Lung (tissue), 12 donors: Measurements from ENCODE around the gene AREL1. TPM values are rescaled to one million over a fixed set of nuclear protein-coding genes. Genes with fewer than 3 reads are reported as not detected.

Experiments used
- ATAC-seq: fragments of 200-7000 bp; cut with Tn5 transposase; one replicate; pipeline ENCODE4 v1.9.1; 2020; ENCODE audit warnings: moderate number of reproducible peaks; ENCODE audit not compliant: insufficient read depth, low FRiP score
- DNase-seq, 3 donors: peaks; one replicate each; pipeline ENCODE4 v3.0.0-alpha.2; 2013 to 2017
- H3K27ac ChIP-seq, 2 donors: one replicate each; pipeline ENCODE4 v1.5.1; 2013; ENCODE audit warnings: mild to moderate bottlenecking in 2 of 2, moderate library complexity in 2 of 2, control low read depth in 1 of 2, inconsistent platforms in 1 of 2, low read depth in 1 of 2, low read length in 1 of 2
- H3K27me3 ChIP-seq, 3 donors: one replicate each; pipeline ENCODE4 v1.5.1; 2013; ENCODE audit warnings: low read length in 2 of 3; ENCODE audit not compliant: control insufficient read depth in 3 of 3, insufficient read depth in 3 of 3
- H3K36me3 ChIP-seq, 4 donors: one replicate each; pipeline ENCODE4 v1.5.1; 2013; ENCODE audit warnings: low read length in 4 of 4, mild to moderate bottlenecking in 1 of 4, moderate library complexity in 1 of 4; ENCODE audit not compliant: control insufficient read depth in 4 of 4, insufficient read depth in 4 of 4
- H3K4me1 ChIP-seq, 5 donors: one replicate each; pipeline ENCODE4 v1.5.1; 2013; ENCODE audit warnings: low read length in 5 of 5, mild to moderate bottlenecking in 2 of 5, moderate library complexity in 1 of 5; ENCODE audit not compliant: control insufficient read depth in 5 of 5, insufficient read depth in 5 of 5
- H3K4me3 ChIP-seq: one replicate; pipeline ENCODE4 v1.5.1; 2013; ENCODE audit warnings: mild to moderate bottlenecking, control low read depth, moderate library complexity
- H3K9ac ChIP-seq, 2 donors: one replicate each; pipeline ENCODE4 v1.5.1; 2013; ENCODE audit warnings: low read length in 2 of 2, control low read depth in 1 of 2; ENCODE audit not compliant: insufficient read depth in 1 of 2
- H3K9me3 ChIP-seq, 4 donors: one replicate each; pipeline ENCODE4 v1.5.1; 2013; ENCODE audit warnings: low read length in 3 of 4, mild to moderate bottlenecking in 1 of 4, moderate library complexity in 1 of 4; ENCODE audit not compliant: control insufficient read depth in 4 of 4, insufficient read depth in 3 of 4
- WGBS, 2 donors: extraction: QIAGEN DNeasy Blood & Tissue Kit; methylation state at CpG; one replicate each; pipeline ENCODE4 v1.1.7; 2013; 5-methylcytosine and 5-hydroxymethylcytosine counted together
- polyA plus RNA-seq, 2 donors: library from polyadenylated mRNA; stranded (reverse); fragments of 200-250 nt; gene quantifications; one replicate each; pipeline ENCODE4 v1.2.1, GENCODE V29; 2013
- total RNA-seq, 2 donors: library from RNA; depleted of rRNA in 1 of 2; stranded (reverse); fragments of >200 nt in 1 of 2; gene quantifications; one replicate each; pipeline ENCODE4 v1.2.1, GENCODE V29; 2014 to 2021
- TF ChIP-seq, protein P1 (sequence below): IDR thresholded peaks from 2 replicates; pipeline ENCODE4 v1.5.1; 2012; ENCODE audit warnings: mild to moderate bottlenecking; ENCODE audit errors: control extremely low read depth, extremely low read depth
- donor health status: control.
- donor health status: control.
- donor health status: Bipolar disorder and iron deficiency.
- donor health status: healthy.
- donor health status: DM: yes; HTN: yes; CAD: no.

Gene AREL1
- total and polyA plus RNA-seq, 4 donors: 10.5 to 41.6 (median 23.8) TPM

DNA sequence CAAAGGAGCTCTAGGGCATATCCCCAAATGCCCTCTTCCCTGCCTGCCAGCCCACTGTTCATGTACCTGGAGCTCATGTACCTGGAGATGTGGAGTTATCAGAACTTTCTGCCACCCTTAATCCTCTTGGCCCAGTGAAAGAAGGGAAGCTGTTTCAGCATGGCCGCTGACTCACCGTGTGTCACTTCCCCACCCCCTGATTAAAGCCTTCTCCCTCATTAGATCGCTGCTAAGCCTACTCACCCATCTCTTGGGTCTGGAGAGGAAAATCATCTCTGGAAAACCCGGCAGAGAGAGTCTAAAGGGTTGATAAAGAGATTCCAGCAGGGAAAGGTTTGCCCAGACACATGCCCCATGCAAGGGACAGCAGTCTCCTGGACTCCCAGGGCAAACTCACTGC lies 96.4 kb downstream of the AREL1 start:
- H3K9ac ChIP-seq: no peak overlapping the region
- H3K36me3 ChIP-seq: no peaks in the 10 kb centered on the region
- DNase-seq (no peak), ATAC-seq (no peak)
- H3K4me1 ChIP-seq: peaks cover 0 to 13% (median 0%) of the 10 kb centered on the region in 5 donors
- no peak overlapping the region for H3K4me3 ChIP-seq
- no peak overlapping the region for H3K27ac ChIP-seq
- 40 to 58% methylated on average over 4 of the region's 4 CpGs for WGBS, 2 donors
- TF ChIP-seq, protein P1, sequence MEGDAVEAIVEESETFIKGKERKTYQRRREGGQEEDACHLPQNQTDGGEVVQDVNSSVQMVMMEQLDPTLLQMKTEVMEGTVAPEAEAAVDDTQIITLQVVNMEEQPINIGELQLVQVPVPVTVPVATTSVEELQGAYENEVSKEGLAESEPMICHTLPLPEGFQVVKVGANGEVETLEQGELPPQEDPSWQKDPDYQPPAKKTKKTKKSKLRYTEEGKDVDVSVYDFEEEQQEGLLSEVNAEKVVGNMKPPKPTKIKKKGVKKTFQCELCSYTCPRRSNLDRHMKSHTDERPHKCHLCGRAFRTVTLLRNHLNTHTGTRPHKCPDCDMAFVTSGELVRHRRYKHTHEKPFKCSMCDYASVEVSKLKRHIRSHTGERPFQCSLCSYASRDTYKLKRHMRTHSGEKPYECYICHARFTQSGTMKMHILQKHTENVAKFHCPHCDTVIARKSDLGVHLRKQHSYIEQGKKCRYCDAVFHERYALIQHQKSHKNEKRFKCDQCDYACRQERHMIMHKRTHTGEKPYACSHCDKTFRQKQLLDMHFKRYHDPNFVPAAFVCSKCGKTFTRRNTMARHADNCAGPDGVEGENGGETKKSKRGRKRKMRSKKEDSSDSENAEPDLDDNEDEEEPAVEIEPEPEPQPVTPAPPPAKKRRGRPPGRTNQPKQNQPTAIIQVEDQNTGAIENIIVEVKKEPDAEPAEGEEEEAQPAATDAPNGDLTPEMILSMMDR: no peak
- H3K27me3 ChIP-seq: peaks cover 0 to 7% (median 3%) of the 10 kb centered on the region in 3 donors
- H3K9me3 ChIP-seq: no peaks in the 10 kb centered on the region

DNA sequence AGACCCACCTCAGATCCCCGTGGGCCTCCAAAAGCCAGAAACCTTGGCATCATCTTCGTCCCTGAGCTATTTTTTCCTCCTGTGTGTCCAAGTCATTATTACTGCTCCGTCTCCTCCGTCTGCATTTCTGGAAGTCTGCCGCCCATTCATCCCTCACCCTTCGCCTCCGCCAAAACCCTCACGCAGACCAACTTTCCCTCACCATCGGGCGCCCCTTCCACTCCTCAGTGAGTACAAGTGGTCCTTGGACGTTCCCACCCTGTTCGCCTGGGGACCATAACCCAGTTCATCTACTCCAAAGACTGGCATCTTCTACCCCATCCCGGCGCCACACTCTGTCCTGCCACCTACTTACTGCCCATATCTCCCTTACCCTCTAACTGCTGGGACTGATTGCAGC lies 97.1 kb downstream of the AREL1 start:
- no peaks in the 10 kb centered on the region for H3K36me3 ChIP-seq
- TF ChIP-seq, protein P1: no peak
- no peak for DNase-seq
- H3K27me3 ChIP-seq: peaks cover 0 to 8% (median 7%) of the 10 kb centered on the region in 3 donors
- no peak overlapping the region for H3K4me3 ChIP-seq
- WGBS, 2 donors: 91 to 97% methylated on average over 14 of the region's 14 CpGs
- H3K9ac ChIP-seq: no peak overlapping the region
- ATAC-seq: no peak
- no peaks in the 10 kb centered on the region for H3K9me3 ChIP-seq
- no peak overlapping the region for H3K27ac ChIP-seq
- peaks cover 0 to 13% (median 0%) of the 10 kb centered on the region in 5 donors for H3K4me1 ChIP-seq

DNA sequence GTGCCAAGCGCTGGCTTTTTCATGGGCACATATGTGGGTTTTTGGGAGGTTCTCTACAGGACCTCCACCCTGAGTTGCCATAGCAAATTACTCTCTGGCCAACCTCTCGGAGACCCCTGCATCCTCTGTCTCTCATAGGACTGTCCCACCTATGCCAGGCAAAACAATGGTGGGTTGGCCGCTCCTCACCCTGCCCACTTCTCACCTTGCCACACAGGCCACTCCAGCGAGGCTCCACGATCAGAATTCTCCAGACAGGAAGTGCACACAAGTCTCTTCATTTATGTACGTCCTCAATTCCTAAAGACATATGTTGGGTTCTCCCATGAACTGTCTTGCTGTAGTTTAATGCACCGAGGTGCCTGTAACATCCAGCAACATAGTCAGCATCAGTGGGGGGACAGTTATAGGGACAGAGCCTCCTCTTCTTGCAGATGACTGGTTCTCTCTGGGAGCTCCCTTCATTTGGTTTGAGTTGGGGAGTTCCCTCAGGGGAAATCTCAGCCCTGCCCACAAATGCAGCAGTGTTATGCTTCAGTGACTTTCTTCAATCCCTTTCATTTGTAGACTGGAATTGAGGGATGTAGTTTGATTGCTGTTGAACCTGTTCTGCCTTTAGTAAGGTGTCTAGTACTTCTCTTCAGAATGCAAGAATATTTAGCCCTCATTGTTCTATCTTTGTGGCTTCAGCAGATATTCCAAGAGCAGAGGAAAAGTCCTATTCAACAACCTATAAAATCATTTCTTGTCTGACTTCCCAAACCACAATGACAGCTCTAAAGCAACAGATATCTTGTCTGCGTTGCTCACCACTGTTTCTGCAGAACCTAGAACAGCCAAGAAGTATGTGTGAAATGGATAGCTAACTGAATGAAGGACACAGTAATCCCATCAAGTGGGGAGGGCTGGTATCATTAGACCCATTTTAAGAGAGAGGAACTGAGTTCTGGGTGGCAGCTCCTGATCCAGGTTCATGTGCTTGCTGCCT lies 98.1 kb downstream of the AREL1 start:
- H3K27me3 ChIP-seq: peaks cover 0 to 16% (median 7%) of the 10 kb centered on the region in 3 donors
- H3K9me3 ChIP-seq: no peaks in the 10 kb centered on the region
- no peak for ATAC-seq
- DNase-seq: no peak
- TF ChIP-seq, protein P1: no peak
- peaks cover 0 to 11% (median 0%) of the 10 kb centered on the region in 5 donors for H3K4me1 ChIP-seq
- H3K36me3 ChIP-seq: no peaks in the 10 kb centered on the region
- 71 to 73% methylated on average over 8 of the region's 8 CpGs for WGBS, 2 donors
- no peak overlapping the region for H3K9ac ChIP-seq
- H3K4me3 ChIP-seq: no peak overlapping the region
- H3K27ac ChIP-seq: no peak overlapping the region
